GM19395 (cell line): ENCODE measurements around the gene MTIF3.

Experiments used
- ATAC-seq: cut with Tn5 transposase; IDR thresholded peaks from one replicate; pipeline ENCODE4 v1.9.1; 2021; ENCODE audit warnings: mild to moderate bottlenecking, moderate library complexity; ENCODE audit not compliant: unreplicated experiment

MTIF3 gene

DNA sequence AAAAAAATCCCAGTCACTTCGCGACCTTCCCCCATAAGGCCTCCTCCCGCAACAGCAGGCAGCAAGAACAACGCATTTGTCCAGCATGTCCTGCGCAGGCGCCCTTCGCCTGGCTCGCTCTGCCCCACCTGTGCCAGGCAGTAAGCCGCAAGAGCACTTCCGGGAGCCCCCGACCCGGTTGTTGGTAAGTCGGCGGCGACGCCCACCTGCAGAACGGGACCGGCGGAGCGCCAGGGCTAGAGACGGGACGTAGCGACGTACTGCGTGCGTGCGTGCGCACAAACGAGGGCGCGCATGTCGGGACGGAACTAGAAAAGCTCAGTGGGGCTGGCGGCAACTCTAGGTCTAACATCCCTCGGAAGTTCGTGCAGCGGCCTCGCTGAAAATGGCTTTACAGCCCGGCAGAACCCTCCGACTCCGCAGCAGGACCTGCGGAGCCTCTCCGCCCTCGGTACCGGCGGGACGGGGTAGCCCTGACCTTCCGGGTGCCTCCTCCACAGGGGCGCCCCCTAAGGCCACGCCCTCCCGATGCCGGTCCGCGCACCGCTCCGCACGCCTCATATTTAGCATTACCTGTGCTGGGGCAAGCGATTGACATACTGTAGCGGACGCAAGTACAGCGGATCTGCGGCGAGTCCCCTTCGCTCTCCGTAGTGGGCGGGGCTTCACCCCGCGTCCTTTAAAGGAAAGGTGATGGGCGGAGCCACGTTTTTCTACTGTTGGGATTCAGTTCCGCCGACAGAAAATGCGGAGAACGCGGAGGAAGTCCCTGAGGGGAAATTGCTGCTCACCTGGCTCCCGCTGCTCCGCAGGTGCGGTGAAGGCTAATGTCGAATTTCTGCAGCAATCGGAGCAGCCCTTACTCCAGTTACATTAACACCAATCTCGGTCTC is at the start of gene MTIF3:
MTIF3 (minus strand) TSS at position 629 of the 893 bp plus-strand sequence. CDS start 10,116 bp downstream, outside the sequence.
- peak; percentile 85 for ATAC-seq

- no peak for ATAC-seq
Measured at GRCh38 chr13:27497563-27498230, 47.3 kb upstream of the MTIF3 start.

- ATAC-seq = no peak
Measured at GRCh38 chr13:27496536-27497273, 46.3 kb upstream of the MTIF3 start.

- ATAC-seq = no peak
Measured at GRCh38 chr13:27496006-27496405, 45.6 kb upstream of the MTIF3 start.

DNA sequence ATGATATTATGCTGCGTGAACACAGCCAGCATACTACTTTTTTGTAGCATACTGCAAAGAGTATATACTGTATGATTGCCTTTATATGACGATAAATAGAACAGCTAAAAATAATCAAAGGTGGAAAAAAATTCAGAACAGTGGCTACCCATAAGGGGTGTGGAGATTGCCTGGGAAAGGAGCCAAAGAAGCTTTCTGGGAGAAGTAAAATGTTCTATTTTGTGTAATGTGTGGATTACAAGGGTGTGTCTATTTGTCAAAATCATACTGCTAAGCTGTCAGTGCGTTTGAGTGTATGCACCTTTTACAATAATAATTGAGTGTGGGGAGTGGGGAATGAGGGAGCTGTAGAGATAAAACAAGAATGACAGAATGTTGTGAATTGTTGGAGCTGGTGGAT is 45.2 kb upstream of the MTIF3 start:
- ATAC-seq = no peak

- ATAC-seq = no peak
Measured at GRCh38 chr13:27493981-27494380, 43.6 kb upstream of the MTIF3 start.

GRCh38 chr13:27489456-27489855 is 39.1 kb upstream of the MTIF3 start:
- no peak for ATAC-seq

- no peak for ATAC-seq
Measured at GRCh38 chr13:27487776-27488175, 37.4 kb upstream of the MTIF3 start.

GRCh38 chr13:27483421-27483820 is 33.1 kb upstream of the MTIF3 start:
- no peak for ATAC-seq

GRCh38 chr13:27482983-27483382 is 32.6 kb upstream of the MTIF3 start:
- peak; percentile 97 for ATAC-seq

DNA sequence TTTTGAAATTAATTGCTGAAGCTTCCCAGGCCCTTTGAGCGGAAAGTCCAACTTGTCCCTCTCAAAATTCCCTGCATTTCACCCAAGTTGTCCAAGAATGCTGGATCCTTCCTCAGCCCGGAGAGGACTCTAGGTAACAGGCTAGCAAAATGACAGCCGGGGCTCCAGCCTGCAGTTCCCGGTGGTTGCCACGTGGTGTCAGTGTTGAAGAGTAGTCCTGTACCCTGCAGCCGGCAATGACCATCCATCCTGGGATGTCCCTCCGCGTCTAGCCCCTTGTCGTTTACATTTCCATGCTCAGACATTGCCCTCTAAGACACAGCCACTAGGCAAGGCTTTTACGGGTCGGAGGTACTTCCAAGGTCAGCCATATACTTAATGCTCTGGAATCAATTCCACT is 31.4 kb upstream of the MTIF3 start:
- no peak for ATAC-seq

GRCh38 chr13:27476943-27477703 is 26.8 kb upstream of the MTIF3 start:
- ATAC-seq = peak; percentile 75

DNA sequence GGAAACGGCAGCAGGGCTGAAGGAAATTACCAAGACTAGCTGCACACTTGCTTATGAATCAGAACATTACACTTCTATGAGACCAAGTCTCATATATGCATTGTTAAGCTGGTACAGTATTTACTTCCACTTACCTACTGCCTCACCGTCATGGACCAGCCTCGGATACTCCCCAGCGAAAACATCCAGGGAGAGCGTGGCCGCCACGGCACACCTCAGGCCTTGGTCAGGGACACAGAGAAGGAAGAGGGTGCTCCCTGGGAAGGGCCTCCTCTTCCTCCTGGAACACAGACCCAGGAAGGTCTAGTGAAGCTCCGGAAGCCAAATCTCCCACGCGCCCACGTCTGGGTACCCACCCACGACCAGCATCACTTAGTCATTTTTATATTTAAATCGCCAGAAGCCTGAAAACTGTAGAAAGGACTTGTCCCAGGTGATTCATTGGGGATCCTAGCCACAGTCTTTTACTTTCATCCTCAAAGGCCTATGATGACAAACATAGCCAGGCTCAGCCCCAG is 24.4 kb upstream of the MTIF3 start:
- ATAC-seq = no peak

DNA sequence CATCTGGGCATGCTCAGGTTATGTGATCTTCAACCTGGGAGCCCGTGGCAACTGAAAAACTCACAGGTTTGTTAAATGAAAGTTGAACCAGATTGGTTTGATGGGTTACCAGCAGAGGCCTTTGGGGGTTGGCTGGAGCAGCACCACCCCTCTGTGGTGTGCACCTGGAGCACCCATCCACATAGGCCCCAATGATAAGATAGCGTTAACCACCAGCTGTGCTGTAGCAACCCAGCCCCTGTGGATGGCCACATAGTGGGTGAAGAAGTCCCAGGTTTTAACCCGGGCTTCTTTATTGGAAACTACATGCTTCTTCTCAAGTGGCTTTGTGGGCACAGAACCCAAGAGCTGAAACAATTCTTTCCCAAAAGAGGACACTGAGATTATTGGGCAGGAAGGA is 22.6 kb upstream of the MTIF3 start:
- no peak for ATAC-seq

GRCh38 chr13:27472441-27472840 is 22.1 kb upstream of the MTIF3 start:
- no peak for ATAC-seq

DNA sequence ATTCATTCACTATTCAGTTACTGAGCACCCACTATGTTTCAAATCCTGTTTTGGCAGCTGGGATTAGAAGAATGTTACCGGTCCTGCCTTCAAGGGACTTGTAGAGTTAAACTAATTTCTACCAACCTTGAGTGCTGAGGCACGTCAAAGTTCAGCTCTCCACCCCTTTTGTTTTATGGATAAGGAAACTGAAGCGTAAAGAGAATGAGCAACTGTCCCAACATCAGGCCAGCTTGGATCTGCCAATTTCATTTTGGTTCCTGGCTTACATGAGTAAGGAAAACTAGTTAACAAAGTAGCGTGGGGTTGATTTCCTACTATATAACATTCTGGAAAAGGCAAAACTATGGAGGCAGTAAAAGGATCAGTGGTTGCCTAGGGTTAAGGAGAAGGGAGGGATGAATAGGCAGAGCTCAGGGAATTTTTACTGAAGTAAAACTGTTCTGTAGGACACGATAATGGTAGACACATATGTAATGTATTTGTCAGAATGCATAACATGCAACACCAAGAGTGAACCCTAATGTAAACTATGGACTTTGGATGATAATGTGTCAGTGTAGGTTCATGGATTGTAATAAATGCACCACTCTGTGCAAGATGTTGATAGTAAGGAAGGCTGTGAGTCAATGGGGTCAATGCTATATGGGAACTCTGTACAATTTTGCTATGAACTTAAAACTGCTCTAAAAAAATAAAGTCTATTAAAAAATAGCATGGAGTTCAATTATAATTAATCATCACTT is 19.9 kb upstream of the MTIF3 start:
- no peak for ATAC-seq

DNA sequence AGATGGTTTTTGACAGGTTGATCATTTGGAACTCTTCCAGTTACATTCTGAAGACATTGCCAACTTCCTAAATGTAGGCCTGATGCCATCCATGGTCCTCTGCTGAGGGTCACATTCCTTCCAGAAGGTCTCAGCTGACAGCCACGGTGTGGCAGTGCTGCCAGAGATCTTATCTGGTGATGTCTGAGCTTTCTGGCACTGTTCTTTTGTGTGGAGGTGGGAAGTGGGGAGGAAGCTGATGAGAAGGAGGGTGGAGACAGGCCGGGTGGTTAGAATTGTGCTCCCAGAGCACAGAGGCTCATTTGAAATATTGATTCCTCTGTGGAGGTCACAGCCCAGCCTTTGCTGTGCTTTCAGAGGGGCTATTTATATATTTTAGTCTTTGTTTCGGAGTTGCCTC is 16.1 kb upstream of the MTIF3 start:
- ATAC-seq = no peak

DNA sequence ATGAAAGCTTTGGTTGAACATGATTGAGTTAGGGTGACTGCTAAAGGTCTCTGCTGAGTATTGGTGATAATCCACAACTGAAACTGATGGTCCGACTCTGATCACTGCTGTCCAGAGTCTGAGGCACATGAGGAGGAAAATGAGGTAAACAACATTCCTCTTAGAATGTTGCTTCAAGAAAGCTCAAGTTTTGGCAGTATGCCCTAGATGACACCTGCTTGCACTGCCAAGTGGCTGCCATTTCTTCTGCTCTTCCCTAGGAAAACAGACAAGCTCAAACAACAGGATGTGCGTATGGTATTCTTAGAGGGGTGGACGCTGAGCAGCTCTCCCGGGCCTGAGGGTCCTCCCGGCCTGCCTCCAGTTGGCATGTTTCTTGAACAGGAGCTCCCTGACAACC is 15.2 kb upstream of the MTIF3 start:
- no peak for ATAC-seq

- ATAC-seq = no peak
Measured at GRCh38 chr13:27463500-27463899, 13.1 kb upstream of the MTIF3 start.
